Caco-2 (cell line): ENCODE measurements around the gene ZNF511. TPM values are rescaled to one million over a fixed set of nuclear protein-coding genes. Genes with fewer than 3 reads are reported as not detected.

Source experiments
- BruUV-seq: library from RNA; stranded (reverse); fragments of 400-500 nt; replicated peaks from 2 replicates; lab custom pipeline; 2021; lab: Mats Ljungman, UMichigan
- CTCF ChIA-PET: fragments of 300-600 bp; sonication (Branson Sonifier 250); formaldehyde crosslinking; loops from one replicate; lab custom pipeline; 2022; ENCODE audit warnings: antibody characterized with exemption; lab: Charles Lee
- POLR2A ChIA-PET: fragments of 300-600 bp; sonication (Branson Sonifier 250); formaldehyde crosslinking; loops from one replicate; lab custom pipeline; 2022; ENCODE audit warnings: antibody characterized with exemption; lab: Charles Lee
- DNase-seq, 2 experiments: peaks; one replicate each; pipeline versions ENCODE4 v3.0.0 to v3.0.0-alpha.2; 2020 to 2022
- H3K27me3 ChIP-seq: replicated peaks from 2 replicates; pipeline ENCODE4 v1.6.0; 2011; ENCODE audit warnings: low read length; ENCODE audit not compliant: control insufficient read depth, insufficient read depth
- H3K36me3 ChIP-seq: 2 replicates; pipeline ENCODE4 v1.5.1; 2011; ENCODE audit warnings: low read length; ENCODE audit not compliant: control insufficient read depth, insufficient read depth
- H3K4me1 ChIP-seq: fragments of 250-450 bp; sonication (Bioruptor Pico); 2 replicates; pipeline ENCODE4 v1.5.1; 2020; ENCODE audit warnings: mild to moderate bottlenecking
- H3K4me3 ChIP-seq: 2 replicates; pipeline ENCODE4 v1.5.1; 2011; ENCODE audit warnings: low read depth, mild to moderate bottlenecking, control low read depth, low read length
- H3K9me3 ChIP-seq: fragments of 250-450 bp; sonication (Bioruptor Pico); 2 replicates; pipeline ENCODE4 v1.5.1; 2020; ENCODE audit warnings: mild to moderate bottlenecking, moderate library complexity
- H3K27ac Mint-ChIP-seq: one replicate; pipeline ENCODE4 v1.8.0; 2022; ENCODE audit warnings: mixed read lengths; ENCODE audit not compliant: unreplicated experiment
- H3K27me3 Mint-ChIP-seq: one replicate; pipeline ENCODE4 v1.8.0; 2022; ENCODE audit warnings: mixed read lengths; ENCODE audit not compliant: insufficient read depth, unreplicated experiment
- H3K36me3 Mint-ChIP-seq: one replicate; pipeline ENCODE4 v1.8.0; 2022; ENCODE audit warnings: mild to moderate bottlenecking, mixed read lengths; ENCODE audit not compliant: insufficient read depth, unreplicated experiment
- H3K4me1 Mint-ChIP-seq: one replicate; pipeline ENCODE4 v1.8.0; 2022; ENCODE audit warnings: low read depth, mixed read lengths; ENCODE audit not compliant: unreplicated experiment
- H3K4me3 Mint-ChIP-seq: one replicate; pipeline ENCODE4 v1.8.0; 2022; ENCODE audit warnings: mild to moderate bottlenecking, moderate library complexity, mixed read lengths; ENCODE audit not compliant: unreplicated experiment
- H3K9me3 Mint-ChIP-seq: one replicate; pipeline ENCODE4 v1.8.0; 2022; ENCODE audit warnings: mixed read lengths; ENCODE audit not compliant: unreplicated experiment
- CTCF ChIP-seq, 2 experiments: fragments of 200-600 bp in 1 of 2; IDR thresholded peaks; 1 replicate in 1 of 2; 2 replicates in 1 of 2; pipeline versions ENCODE4 v1.5.1 to v1.8.0; 2011 to 2022; ENCODE audit warnings: antibody characterized with exemption in 1 of 2, control low read depth in 1 of 2, inconsistent platforms in 1 of 2, low read depth in 1 of 2, low read length in 1 of 2, mild to moderate bottlenecking in 1 of 2, moderate library complexity in 1 of 2; ENCODE audit not compliant: insufficient read depth in 1 of 2, severe bottlenecking in 1 of 2, unreplicated experiment in 1 of 2
- intact Hi-C: fragments of 100-400 bp; cut with micrococcal nuclease; formaldehyde crosslinking; loops from one replicate; pipeline ENCODE4 v1.10.0; 2022; ENCODE audit not compliant: unreplicated experiment
- total RNA-seq: library from RNA; stranded (reverse); gene quantifications from 2 replicates; pipeline ENCODE4 v1.2.3, GENCODE V29; 2022

The ZNF511 gene
- total RNA-seq, 1 experiment from 2014 or later = 98.5 TPM

GRCh38 chr10:133279326-133280226 lies 29.1 kb upstream of the ZNF511 start:
- Mint-ChIP-seq H3K27ac (no peak overlapping the region), H3K9me3 (no peaks in the 10 kb centered on the region), H3K36me3 (peaks cover 44% of the 10 kb centered on the region), H3K4me1 (peaks cover 11% of the 10 kb centered on the region), H3K4me3 (no peak overlapping the region), H3K27me3 (no peaks in the 10 kb centered on the region)
- no peak for DNase-seq
- BruUV-seq = no TSS peak
- H3K4me1 ChIP-seq = peaks cover 51% of the 10 kb centered on the region
- no peaks in the 10 kb centered on the region for H3K27me3 ChIP-seq
- no peak for TF ChIP-seq CTCF (IDR thresholded peaks at IDR 0.05; ENCODE audit: insufficient read depth in 1 of 2, low read depth in 1 of 2, low read length in 1 of 2, severe bottlenecking in 1 of 2, unreplicated experiment in 1 of 2)
- H3K9me3 ChIP-seq = no peaks in the 10 kb centered on the region
- ChIA-PET POLR2A (no interaction called here), CTCF (interaction anchor here (0.5 to 1.5 kb wide), 3 partner anchors 28 to 490 kb away, joined by 3 to 4 read pairs (median 3); no protein-coding TSS in a partner anchor)
- H3K4me3 ChIP-seq = no peak overlapping the region
- intact Hi-C loops = loop anchor here (2.0 kb wide), 1 partner anchor 23 kb away; no protein-coding TSS in a partner anchor
- peaks cover 11% of the 10 kb centered on the region for H3K36me3 ChIP-seq

DNA sequence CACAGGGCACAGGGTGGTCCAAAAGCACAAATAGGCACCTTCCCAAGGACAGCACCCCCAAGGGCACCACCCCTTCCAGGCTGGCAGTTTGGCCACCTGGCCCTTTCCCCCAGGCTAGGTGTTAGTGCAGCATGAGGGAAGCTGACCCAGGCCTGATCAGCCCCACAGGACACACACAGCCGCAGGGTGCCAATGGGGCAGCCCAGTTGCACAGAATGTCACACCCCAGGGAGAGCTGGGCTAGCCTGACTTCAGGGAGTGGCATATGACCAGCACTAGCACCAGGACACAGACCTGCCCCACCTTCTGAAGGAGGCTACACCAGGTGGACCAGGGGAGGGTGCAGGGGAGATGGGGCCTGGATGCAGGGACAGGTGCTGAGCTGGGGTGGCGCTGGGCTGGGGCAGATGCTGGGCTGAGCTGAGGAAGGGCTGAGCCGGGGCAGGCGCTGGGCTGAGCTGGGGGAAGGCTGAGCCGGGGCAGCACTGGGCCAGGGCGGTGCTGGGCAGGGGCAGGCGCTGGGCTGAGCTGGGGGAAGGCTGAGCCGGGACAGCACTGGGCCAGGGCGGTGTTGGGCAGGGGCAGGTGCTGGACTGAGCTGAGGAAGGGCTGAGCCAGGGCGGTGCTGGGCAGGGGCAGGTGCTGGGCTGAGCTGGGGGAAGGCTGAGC lies 28.2 kb upstream of the ZNF511 start:
- H3K27me3 Mint-ChIP-seq = no peaks in the 10 kb centered on the region
- no peaks in the 10 kb centered on the region for H3K9me3 Mint-ChIP-seq
- ChIA-PET POLR2A (no interaction called here), CTCF (interaction anchor here (0.7 kb wide), 1 partner anchor 27 kb away, joined by 3 read pairs; no protein-coding TSS in a partner anchor)
- peaks cover 11% of the 10 kb centered on the region for H3K4me1 Mint-ChIP-seq
- no peak overlapping the region for H3K27ac Mint-ChIP-seq
- no peak overlapping the region for H3K4me3 Mint-ChIP-seq
- no peaks in the 10 kb centered on the region for H3K27me3 ChIP-seq
- no TSS peak for BruUV-seq
- H3K9me3 ChIP-seq = no peaks in the 10 kb centered on the region
- H3K36me3 Mint-ChIP-seq = peaks cover 53% of the 10 kb centered on the region
- no peak overlapping the region for H3K4me3 ChIP-seq
- intact Hi-C loops = no loop called here
- DNase-seq = no peak
- H3K36me3 ChIP-seq = peaks cover 13% of the 10 kb centered on the region
- no peak for TF ChIP-seq CTCF (IDR thresholded peaks at IDR 0.05; ENCODE audit: insufficient read depth in 1 of 2, low read depth in 1 of 2, low read length in 1 of 2, severe bottlenecking in 1 of 2, unreplicated experiment in 1 of 2)
- peaks cover 42% of the 10 kb centered on the region for H3K4me1 ChIP-seq

- Mint-ChIP-seq H3K4me1 (peaks cover 11% of the 10 kb centered on the region), H3K27ac (no peak overlapping the region), H3K27me3 (no peaks in the 10 kb centered on the region), H3K4me3 (no peak overlapping the region), H3K9me3 (no peaks in the 10 kb centered on the region), H3K36me3 (peaks cover 59% of the 10 kb centered on the region)
- CTCF ChIA-PET = no interaction called here
- no peaks in the 10 kb centered on the region for H3K27me3 ChIP-seq
- POLR2A ChIA-PET = no interaction called here
- no peak for DNase-seq
- H3K9me3 ChIP-seq = no peaks in the 10 kb centered on the region
- peaks cover 13% of the 10 kb centered on the region for H3K36me3 ChIP-seq
- H3K4me3 ChIP-seq = no peak overlapping the region
- H3K4me1 ChIP-seq = peaks cover 36% of the 10 kb centered on the region
- intact Hi-C loops = no loop called here
- no peak for TF ChIP-seq CTCF (IDR thresholded peaks at IDR 0.05; ENCODE audit: insufficient read depth in 1 of 2, low read depth in 1 of 2, low read length in 1 of 2, severe bottlenecking in 1 of 2, unreplicated experiment in 1 of 2)
- no TSS peak for BruUV-seq
Measured at GRCh38 chr10:133281084-133281483, 27.6 kb upstream of the ZNF511 start.
